ENCODE measurements around the gene ZNF74.

GRCh38 chr22:20402960-20403778 is 9.2 kb downstream of the ZNF74 start:
- TF ChIP-seq CTCF (IDR thresholded peaks at IDR 0.05 in 4 of 5, conservative IDR thresholded peaks at IDR 0.05 in 1 of 5) (no peak), POLR2A (IDR thresholded peaks at IDR 0.05) (no peak)
